Spleen (tissue), 11 donors: ENCODE results near the gene PRKAG3. TPM values are rescaled to one million over a fixed set of nuclear protein-coding genes. Genes with fewer than 3 reads are reported as not detected.
A peak's percentile ranks its signal among the peaks of the same experiment; 100 is the strongest.

Experiments used
- DNase-seq: peaks from one replicate; pipeline ENCODE4 v3.0.0-alpha.2; 2020
- H3K27ac ChIP-seq, 8 donors: fragments of 200-600 bp; sonication (generic) in 7 of 8; 1 replicate in 4 of 8; 2 replicates in 4 of 8; pipeline versions ENCODE4 v1.5.0 to v1.8.0; 2016 to 2021; ENCODE audit warnings: inconsistent platforms in 4 of 8, mild to moderate bottlenecking in 4 of 8, moderate library complexity in 1 of 8
- H3K27me3 ChIP-seq, 7 donors: fragments of 200-600 bp; sonication (generic) in 6 of 7; replicated peaks in 1 of 7; 1 replicate in 4 of 7; 2 replicates in 3 of 7; pipeline versions ENCODE4 v1.5.0 to v1.8.0; 2016 to 2021; ENCODE audit warnings: inconsistent platforms in 3 of 7, mild to moderate bottlenecking in 1 of 7
- H3K36me3 ChIP-seq, 6 donors: fragments of 200-600 bp; sonication (generic) in 5 of 6; 1 replicate in 4 of 6; 2 replicates in 2 of 6; pipeline versions ENCODE4 v1.5.0 to v1.8.0; 2016 to 2021; ENCODE audit warnings: inconsistent platforms in 2 of 6
- H3K4me1 ChIP-seq, 6 donors: fragments of 200-600 bp; sonication (generic) in 5 of 6; 1 replicate in 3 of 6; 2 replicates in 3 of 6; pipeline versions ENCODE4 v1.5.0 to v1.8.0; 2016 to 2021; ENCODE audit warnings: inconsistent platforms in 3 of 6
- H3K4me3 ChIP-seq, 8 donors: fragments of 200-600 bp; sonication (generic) in 7 of 8; 1 replicate in 4 of 8; 2 replicates in 4 of 8; pipeline versions ENCODE4 v1.5.0 to v1.8.0; 2016 to 2021; ENCODE audit warnings: inconsistent platforms in 4 of 8, mild to moderate bottlenecking in 4 of 8, moderate library complexity in 2 of 8
- H3K9me3 ChIP-seq, 8 donors: fragments of 200-600 bp; sonication (generic) in 7 of 8; 1 replicate in 4 of 8; 2 replicates in 4 of 8; pipeline versions ENCODE4 v1.5.0 to v1.8.0; 2016 to 2021; ENCODE audit warnings: inconsistent platforms in 4 of 8
- POLR2A ChIP-seq, 3 donors: fragments of 450-650 bp; IDR thresholded peaks; one replicate each; pipeline ENCODE4 v1.5.1; 2017; ENCODE audit warnings: antibody characterized with exemption in 3 of 3, mild to moderate bottlenecking in 1 of 3
- POLR2AphosphoS5 ChIP-seq, 3 donors: sonication (generic); formaldehyde crosslinking; IDR thresholded peaks; one replicate each; pipeline ENCODE4 v1.5.1; 2017; ENCODE audit warnings: antibody characterized with exemption in 3 of 3
- WGBS, 5 donors: extraction: QIAGEN DNeasy Blood & Tissue Kit in 3 of 5; methylation state at CpG; one replicate each; pipeline versions ENCODE4 v1.1.5 to v1.1.7; 2013 to 2018; 5-methylcytosine and 5-hydroxymethylcytosine counted together
- intact Hi-C: fragments of 100-400 bp; cut with DNase I; formaldehyde crosslinking; loops from one replicate; pipeline ENCODE4 v1.15.0; 2023; ENCODE audit warnings: low total_unique reads
- polyA plus RNA-seq, 3 donors: library from polyadenylated mRNA; stranded (reverse); fragments of 200-250 nt; gene quantifications; one replicate each; pipeline ENCODE4 v1.2.1, GENCODE V29; 2013
- total RNA-seq, 7 donors: library from RNA; depleted of rRNA in 3 of 7; stranded (reverse); fragments of >200 nt in 3 of 7; fragmentation: NEBNext Ultra II Directional in 4 of 7; extraction: Animal tissue kit (Norgen Biotek cat#: 25700) in 4 of 7; gene quantifications; one replicate each; pipeline versions ENCODE4 v1.1.0 to v1.2.1, GENCODE V29; 2016 to 2021
- TF ChIP-seq, protein P1 (sequence below), 11 experiments: fragments of 200-600 bp in 7 of 11; fragments of 450-650 bp in 4 of 11; sonication (generic) in 4 of 11; IDR thresholded peaks in 8 of 11; conservative IDR thresholded peaks in 3 of 11; 1 replicate in 7 of 11; 2 replicates in 4 of 11; pipeline versions ENCODE4 v1.4.0 to v1.8.0; 2016 to 2021; ENCODE audit warnings: antibody characterized with exemption in 11 of 11, inconsistent platforms in 4 of 11, mild to moderate bottlenecking in 1 of 11
- donor health status: healthy with polysubstance abuse.
- donor health status: DM: no; HTN: no; CAD: no; lungs with moderate emphysema.
- donor health status: DM: no; HTN: no; CAD: no.
- donor health status: Bipolar disorder and iron deficiency.
- donor health status: healthy.
- donor health status: DM: no; HTN: no; CAD: no.
- donor health status: DM: yes; HTN: yes; CAD: no.

Gene PRKAG3
- total and polyA plus RNA-seq, 10 donors = not detected

DNA sequence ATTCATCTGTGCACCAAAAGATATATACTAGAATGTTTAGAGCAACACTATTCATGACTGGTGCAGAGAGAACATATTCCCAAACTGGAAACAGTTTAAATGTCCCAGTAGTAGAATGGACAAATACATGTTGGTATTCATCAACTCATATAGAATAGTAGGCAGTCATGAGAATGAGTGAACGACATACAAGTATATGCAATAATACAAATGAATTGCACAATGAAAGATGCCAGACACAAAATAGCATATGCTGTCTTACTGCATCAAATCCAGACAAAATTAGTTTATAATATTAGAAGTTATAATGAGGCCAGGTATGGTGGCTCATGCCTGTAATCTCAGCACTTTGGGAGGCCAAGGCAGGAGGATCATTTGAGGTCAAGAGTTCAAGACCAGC lies 8.3 kb upstream of the PRKAG3 start:
- Histone ChIP-seq H3K27ac (peak overlapping the region in 2 of 8 donors; percentile 69 to 70), H3K27me3 (peaks cover 0 to 50% (median 0%) of the 10 kb centered on the region in 7 donors), H3K9me3 (peaks cover 0 to 17% (median 15%) of the 10 kb centered on the region in 8 donors), H3K36me3 (no peaks in the 10 kb centered on the region), H3K4me1 (peaks cover 0 to 5% (median 0%) of the 10 kb centered on the region in 6 donors), H3K4me3 (no peak overlapping the region)
- intact Hi-C loops = no loop called here
- 38 to 85% (median 68%) methylated on average over 1 of the region's 1 CpG for WGBS, 5 donors
- TF ChIP-seq POLR2AphosphoS5 (IDR thresholded peaks at IDR 0.05) = no peak
- TF ChIP-seq, protein P1, sequence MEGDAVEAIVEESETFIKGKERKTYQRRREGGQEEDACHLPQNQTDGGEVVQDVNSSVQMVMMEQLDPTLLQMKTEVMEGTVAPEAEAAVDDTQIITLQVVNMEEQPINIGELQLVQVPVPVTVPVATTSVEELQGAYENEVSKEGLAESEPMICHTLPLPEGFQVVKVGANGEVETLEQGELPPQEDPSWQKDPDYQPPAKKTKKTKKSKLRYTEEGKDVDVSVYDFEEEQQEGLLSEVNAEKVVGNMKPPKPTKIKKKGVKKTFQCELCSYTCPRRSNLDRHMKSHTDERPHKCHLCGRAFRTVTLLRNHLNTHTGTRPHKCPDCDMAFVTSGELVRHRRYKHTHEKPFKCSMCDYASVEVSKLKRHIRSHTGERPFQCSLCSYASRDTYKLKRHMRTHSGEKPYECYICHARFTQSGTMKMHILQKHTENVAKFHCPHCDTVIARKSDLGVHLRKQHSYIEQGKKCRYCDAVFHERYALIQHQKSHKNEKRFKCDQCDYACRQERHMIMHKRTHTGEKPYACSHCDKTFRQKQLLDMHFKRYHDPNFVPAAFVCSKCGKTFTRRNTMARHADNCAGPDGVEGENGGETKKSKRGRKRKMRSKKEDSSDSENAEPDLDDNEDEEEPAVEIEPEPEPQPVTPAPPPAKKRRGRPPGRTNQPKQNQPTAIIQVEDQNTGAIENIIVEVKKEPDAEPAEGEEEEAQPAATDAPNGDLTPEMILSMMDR (IDR thresholded peaks at IDR 0.05 in 8 of 11, conservative IDR thresholded peaks at IDR 0.05 in 3 of 11) = no peak
- DNase-seq = no peak

DNA sequence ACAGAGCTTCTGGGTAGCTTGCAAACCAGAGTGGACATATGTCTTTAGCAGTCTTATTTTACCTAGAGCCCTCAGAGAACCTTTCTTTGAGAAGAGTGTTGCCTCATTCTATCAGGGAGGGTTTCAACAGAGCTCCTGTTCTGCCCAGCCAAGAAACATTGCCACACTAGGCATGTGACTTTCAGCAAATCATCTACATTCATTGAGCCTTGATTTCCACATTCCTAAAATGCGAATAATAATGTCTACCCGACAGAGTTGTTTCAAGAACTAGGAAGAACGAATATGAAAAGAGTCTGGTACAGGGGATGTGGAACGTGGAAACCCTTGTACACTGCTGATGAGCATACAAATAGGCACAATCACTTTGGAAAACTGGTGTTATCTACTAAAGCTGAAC lies 7.8 kb upstream of the PRKAG3 start:
- Histone ChIP-seq H3K4me3 (no peak overlapping the region), H3K27me3 (peaks cover 0 to 55% (median 0%) of the 10 kb centered on the region in 7 donors), H3K27ac (peak overlapping the region in 3 of 8 donors; percentile 41 to 70 (median 69)), H3K9me3 (peaks cover 0 to 17% (median 15%) of the 10 kb centered on the region in 8 donors), H3K4me1 (peaks cover 0 to 5% (median 0%) of the 10 kb centered on the region in 6 donors), H3K36me3 (no peaks in the 10 kb centered on the region)
- intact Hi-C loops = no loop called here
- no peak for DNase-seq
- 40 to 74% (median 65%) methylated on average over 4 of the region's 4 CpGs for WGBS, 5 donors
- TF ChIP-seq POLR2AphosphoS5 (IDR thresholded peaks at IDR 0.05) (no peak), POLR2A (IDR thresholded peaks at IDR 0.05) (no peak)
- TF ChIP-seq, protein P1 (IDR thresholded peaks at IDR 0.05 in 8 of 11, conservative IDR thresholded peaks at IDR 0.05 in 3 of 11) = no peak

DNA sequence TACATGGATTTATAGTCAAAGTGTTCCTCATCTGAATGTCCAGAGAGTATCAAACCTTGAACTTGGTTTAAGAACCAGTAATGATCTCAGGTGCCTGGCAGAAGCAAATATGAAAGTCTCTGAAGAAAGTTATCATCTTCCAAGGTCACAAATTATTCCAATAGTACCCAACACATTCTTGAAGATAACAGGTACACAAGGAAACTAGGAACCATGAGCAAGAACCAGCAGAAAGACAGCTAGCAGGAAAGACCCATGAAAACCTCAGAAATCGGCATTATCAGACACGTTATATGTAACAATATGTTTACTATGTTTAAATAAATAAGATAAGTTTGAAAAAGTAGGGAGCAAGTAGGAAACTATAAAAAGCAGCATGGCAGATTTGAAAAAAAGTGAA lies 5.9 kb upstream of the PRKAG3 start:
- no peak for DNase-seq
- Histone ChIP-seq H3K4me1 (peaks cover 0 to 5% (median 0%) of the 10 kb centered on the region in 6 donors), H3K27ac (no peak overlapping the region), H3K36me3 (no peaks in the 10 kb centered on the region), H3K27me3 (peaks cover 0 to 65% (median 0%) of the 10 kb centered on the region in 7 donors), H3K9me3 (peaks cover 0 to 17% (median 12%) of the 10 kb centered on the region in 8 donors), H3K4me3 (no peak overlapping the region)
- intact Hi-C loops = no loop called here
- TF ChIP-seq POLR2AphosphoS5 (IDR thresholded peaks at IDR 0.05) (no peak), POLR2A (IDR thresholded peaks at IDR 0.05) (no peak)
- TF ChIP-seq, protein P1 (IDR thresholded peaks at IDR 0.05 in 8 of 11, conservative IDR thresholded peaks at IDR 0.05 in 3 of 11) = no peak
- 88 to 96% (median 90%) methylated on average over 2 of the region's 2 CpGs for WGBS, 5 donors

DNA sequence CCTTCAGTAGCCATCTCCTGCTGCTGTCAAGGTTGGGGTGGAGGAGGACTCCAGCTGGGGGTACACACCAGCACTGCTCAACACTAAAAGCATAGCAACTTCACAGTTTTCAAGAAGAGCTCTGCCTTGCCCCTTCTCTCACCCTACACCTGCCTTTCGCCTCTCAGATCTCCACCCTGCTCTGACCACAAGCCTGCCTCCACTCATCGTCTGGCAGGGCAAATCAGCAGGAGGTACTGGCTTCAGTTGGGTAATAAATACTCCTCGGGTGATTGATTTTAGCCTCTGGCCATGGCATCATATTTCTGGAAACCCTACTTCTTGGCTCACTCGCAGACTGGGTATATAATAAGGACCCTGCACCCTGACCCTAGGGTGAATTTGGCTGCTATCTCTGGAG lies 3.1 kb upstream of the PRKAG3 start:
- Histone ChIP-seq H3K27me3 (peaks cover 0 to 76% (median 0%) of the 10 kb centered on the region in 7 donors), H3K4me3 (no peak overlapping the region), H3K9me3 (peaks cover 0 to 17% (median 12%) of the 10 kb centered on the region in 8 donors), H3K36me3 (no peaks in the 10 kb centered on the region), H3K27ac (no peak overlapping the region), H3K4me1 (peaks cover 0 to 5% (median 0%) of the 10 kb centered on the region in 6 donors)
- TF ChIP-seq, protein P1 (IDR thresholded peaks at IDR 0.05 in 8 of 11, conservative IDR thresholded peaks at IDR 0.05 in 3 of 11) = no peak
- no peak for TF ChIP-seq POLR2AphosphoS5 (IDR thresholded peaks at IDR 0.05)
- intact Hi-C loops = no loop called here
- no peak for DNase-seq
- 63 to 75% (median 70%) methylated on average over 4 of the region's 4 CpGs for WGBS, 5 donors
